Heart right ventricle (tissue), 16 donors: ENCODE data around the gene USP9X. TPM values are rescaled to one million over a fixed set of nuclear protein-coding genes. Genes with fewer than 3 reads are reported as not detected.
A peak's percentile ranks its signal among the peaks of the same experiment; 100 is the strongest.

ENCODE experiments used
- ATAC-seq, 8 donors: fragments of 200-7000 bp; cut with Tn5 transposase; one replicate each; pipeline ENCODE4 v1.9.1; 2020; ENCODE audit warnings: mild to moderate bottlenecking in 8 of 8, moderate library complexity in 8 of 8, moderate number of reproducible peaks in 1 of 8
- DNase-seq, 2 donors: peaks; one replicate each; pipeline ENCODE4 v3.0.0-alpha.2; 2020
- H3K27ac ChIP-seq, 10 donors: fragments of 200-600 bp; sonication (generic) in 2 of 10; one replicate each; pipeline versions ENCODE4 v1.5.0 to v1.8.0; 2020 to 2022; ENCODE audit warnings: mild to moderate bottlenecking in 3 of 10
- H3K27me3 ChIP-seq, 7 donors: fragments of 200-600 bp; one replicate each; pipeline ENCODE4 v1.8.0; 2021 to 2022; ENCODE audit warnings: mild to moderate bottlenecking in 2 of 7
- H3K36me3 ChIP-seq, 9 donors: fragments of 200-600 bp; sonication (generic) in 1 of 9; one replicate each; pipeline versions ENCODE4 v1.5.0 to v1.8.0; 2020 to 2022; ENCODE audit warnings: mild to moderate bottlenecking in 2 of 9
- H3K4me1 ChIP-seq, 9 donors: fragments of 200-600 bp; sonication (generic) in 1 of 9; one replicate each; pipeline versions ENCODE4 v1.5.0 to v1.8.0; 2020 to 2022; ENCODE audit warnings: mild to moderate bottlenecking in 4 of 9
- H3K4me3 ChIP-seq, 10 donors: fragments of 200-600 bp; sonication (generic) in 2 of 10; one replicate each; pipeline versions ENCODE4 v1.5.0 to v1.8.0; 2020 to 2022; ENCODE audit warnings: mild to moderate bottlenecking in 7 of 10, moderate library complexity in 2 of 10
- H3K9me3 ChIP-seq, 11 donors: fragments of 200-600 bp in 10 of 11; sonication (generic) in 2 of 11; one replicate each; pipeline versions ENCODE4 v1.5.0 to v1.8.0; 2013 to 2022; ENCODE audit warnings: mild to moderate bottlenecking in 2 of 11, control low read depth in 1 of 11, moderate library complexity in 1 of 11
- CTCF ChIP-seq, 9 donors: fragments of 200-600 bp; sonication (generic) in 2 of 9; IDR thresholded peaks; one replicate each; pipeline versions ENCODE4 v1.5.0 to v1.8.0; 2021 to 2022; ENCODE audit warnings: antibody characterized with exemption in 9 of 9, mild to moderate bottlenecking in 5 of 9, moderate library complexity in 1 of 9
- WGBS, 2 donors: extraction: QIAGEN DNeasy Blood & Tissue Kit; methylation state at CpG; one replicate each; pipeline ENCODE4 v1.1.7; 2013; ENCODE audit warnings: inconsistent platforms in 1 of 2; 5-methylcytosine and 5-hydroxymethylcytosine counted together
- intact Hi-C, 10 donors: fragments of 100-400 bp; cut with DNase I; formaldehyde crosslinking; loops; one replicate each; pipeline versions ENCODE4 v1.11.1 to v1.14.2; 2022
- polyA plus RNA-seq, 2 donors: library from polyadenylated mRNA; stranded (reverse); fragments of 200-250 nt; gene quantifications; one replicate each; pipeline ENCODE4 v1.2.3, GENCODE V29; 2013
- total RNA-seq, 10 donors: library from RNA; stranded (reverse); fragmentation: NEBNext Ultra II Directional in 3 of 10; extraction: Animal tissue kit (Norgen Biotek cat#: 25700) in 3 of 10; gene quantifications; one replicate each; pipeline versions ENCODE4 v1.2.1 to v1.2.4, GENCODE V29; 2021 to 2023
- donor health status: Arrhythmogenic right ventricular cardiomyopathy.
- donor health status: ischemic (EF 13 %, LVEDD 7.1; RV severe dilation, severe dysfunction).
- donor health status: healthy with polysubstance abuse.
- donor health status: DM: no; HTN: yes; CAD: no.
- donor health status: DM: no; HTN: no; CAD: no.
- donor health status: ischemic (EF 25% LVEDD 6.9; RV normal size, moderate dysfunction).
- donor health status: ischemic (EF 25% LVEDD 5.7; RV mildly dilated, moderate dysfunction).
- donor health status: healthy.
- donor health status: DM: yes; HTN: yes; CAD: no.
- donor health status: Ischemic cardiomyopathy.
- donor health status: ischemic (EF 35%, LVEDD 5.7; RV mildly dilated, moderate dysfunction).
- donor health status: nonischemic (EF 11% LVEDD 7.7; RV severe dilation, severe dysfunction).
- donor health status: DM: yes; HTN: yes; CAD: no.
- donor health status: PGD.
- donor health status: ischemic (EF 29% LVEDD 5.4; RV normal size, mild dysfunction).
- donor health status: nonischemic (EF 23%, LVEDD 6.1; RV moderate dilation, normal function).

Gene USP9X
- total and polyA plus RNA-seq, 12 donors = 9.0 to 81.3 (median 64.6) TPM

- Histone ChIP-seq H3K27ac (no peak overlapping the region), H3K36me3 (peaks cover 0 to 48% (median 18%) of the 10 kb centered on the region in 9 donors), H3K4me1 (peaks cover 0 to 34% (median 0%) of the 10 kb centered on the region in 9 donors), H3K9me3 (no peaks in the 10 kb centered on the region), H3K27me3 (peaks cover 0 to 22% (median 0%) of the 10 kb centered on the region in 7 donors), H3K4me3 (no peak overlapping the region)
- intact Hi-C loops = no loop called here
- DNase-seq (no peak), ATAC-seq (no peak)
- TF ChIP-seq CTCF (IDR thresholded peaks at IDR 0.05) = no peak
- 57 to 64% methylated on average over 2 of the region's 2 CpGs for WGBS, 2 donors
These were observed 149.7 kb downstream of the USP9X start for GRCh38 chrX:41234962-41235361.

GRCh38 chrX:41236629-41237028 lies 151.4 kb downstream of the USP9X start:
- DNase-seq (no peak), ATAC-seq (no peak)
- Histone ChIP-seq H3K4me3 (no peak overlapping the region), H3K27me3 (peaks cover 0 to 29% (median 0%) of the 10 kb centered on the region in 7 donors), H3K36me3 (peaks cover 0 to 31% (median 10%) of the 10 kb centered on the region in 9 donors), H3K9me3 (no peaks in the 10 kb centered on the region), H3K27ac (no peak overlapping the region), H3K4me1 (peaks cover 0 to 34% (median 0%) of the 10 kb centered on the region in 9 donors)
- intact Hi-C loops = no loop called here
- no peak for TF ChIP-seq CTCF (IDR thresholded peaks at IDR 0.05)

- no peak for DNase-seq
- Histone ChIP-seq H3K36me3 (no peaks in the 10 kb centered on the region), H3K4me1 (peaks cover 0 to 34% (median 0%) of the 10 kb centered on the region in 9 donors), H3K9me3 (no peaks in the 10 kb centered on the region), H3K27me3 (peaks cover 0 to 48% (median 0%) of the 10 kb centered on the region in 7 donors), H3K4me3 (no peak overlapping the region), H3K27ac (peak overlapping the region in 1 of 10 donors; percentile 64)
- WGBS, 2 donors = 76 to 86% methylated on average over 3 of the region's 3 CpGs
- no peak for TF ChIP-seq CTCF (IDR thresholded peaks at IDR 0.05)
- intact Hi-C loops = loop anchor here in 1 of 10 donors (10.0 kb wide), 1 partner anchor 56 kb away; no protein-coding TSS in a partner anchor
- no peak for ATAC-seq
These were observed 155.3 kb downstream of the USP9X start for GRCh38 chrX:41240509-41240908.

- intact Hi-C loops = loop anchor here in 1 of 10 donors (10.0 kb wide), 1 partner anchor 57 kb away; no protein-coding TSS in a partner anchor
- H3K27me3 ChIP-seq = peaks cover 0 to 50% (median 0%) of the 10 kb centered on the region in 7 donors
- DNase-seq (no peak), ATAC-seq (no peak)
- no peaks in the 10 kb centered on the region for H3K9me3 ChIP-seq
- H3K36me3 ChIP-seq = no peaks in the 10 kb centered on the region
- H3K27ac ChIP-seq = no peak overlapping the region
- WGBS, 2 donors = 88 to 91% methylated on average over 11 of the region's 11 CpGs
- no peak for TF ChIP-seq CTCF (IDR thresholded peaks at IDR 0.05)
- H3K4me1 ChIP-seq = peaks cover 0 to 22% (median 0%) of the 10 kb centered on the region in 9 donors
- no peak overlapping the region for H3K4me3 ChIP-seq
These were observed 156.7 kb downstream of the USP9X start for GRCh38 chrX:41241962-41242361.
